Fibroblast of mammary gland (primary cell): Measurements from ENCODE around the gene ADCY9.
"Not testable (repeated sequence)": the region's sequence is repeated elsewhere in the genome, so short reads cannot be mapped to it uniquely, and the experiment has no call there.

Experiments used
- DNase-seq: peaks from one replicate; pipeline ENCODE4 v3.0.0-alpha.2; 2010; ENCODE audit warnings: low read depth
- H3K4me3 ChIP-seq: 2 replicates; pipeline ENCODE4 v1.5.1; 2011; ENCODE audit warnings: low read depth, mild to moderate bottlenecking, low read length, moderate library complexity; ENCODE audit not compliant: control insufficient read depth
- TF ChIP-seq, protein P1 (sequence below): conservative IDR thresholded peaks from 2 replicates; pipeline ENCODE4 v1.5.1; 2011; ENCODE audit warnings: low read depth, low read length, inconsistent platforms; ENCODE audit not compliant: control insufficient read depth, insufficient read depth

Gene ADCY9

DNA sequence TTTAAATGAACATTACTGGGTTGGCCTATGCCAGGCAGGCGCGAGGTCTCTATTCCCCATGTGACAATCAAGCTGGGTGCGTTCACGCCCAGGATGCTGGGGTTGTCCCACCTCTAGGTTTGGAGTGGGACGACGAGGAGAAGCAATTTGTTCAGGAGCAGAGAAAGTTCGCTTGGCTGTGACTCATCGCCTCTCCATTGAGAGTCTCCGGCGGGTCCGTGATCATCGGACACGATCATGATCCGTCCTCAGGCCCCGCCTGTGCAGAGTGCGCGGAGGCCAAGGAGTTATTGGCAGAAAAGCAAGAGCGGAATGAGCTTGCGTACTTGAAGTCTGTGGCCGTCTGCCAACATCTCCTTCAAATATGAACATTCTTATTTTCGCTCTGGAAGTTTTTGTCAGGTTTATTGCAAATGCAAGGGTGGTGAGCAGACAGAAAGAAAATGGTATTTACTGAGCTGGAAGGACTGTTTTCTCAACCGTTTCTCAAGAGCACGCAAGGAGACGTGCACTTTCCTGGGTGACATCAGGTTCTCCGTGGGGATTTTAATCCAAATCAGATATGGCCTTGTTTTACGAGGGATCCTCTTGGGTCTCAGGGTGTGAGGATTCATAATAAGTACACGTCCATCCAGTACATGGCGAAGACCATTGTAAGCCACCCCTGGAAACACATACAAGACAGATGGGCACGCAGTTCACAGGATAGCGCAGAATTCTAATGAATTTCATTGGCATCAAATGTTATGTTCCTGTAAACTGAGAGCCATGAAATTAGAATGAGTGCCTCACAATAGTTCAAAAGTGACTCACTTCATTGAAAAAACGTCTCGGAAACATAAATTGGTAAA, 165.7 kb downstream of the ADCY9 start:
- TF ChIP-seq, protein P1, sequence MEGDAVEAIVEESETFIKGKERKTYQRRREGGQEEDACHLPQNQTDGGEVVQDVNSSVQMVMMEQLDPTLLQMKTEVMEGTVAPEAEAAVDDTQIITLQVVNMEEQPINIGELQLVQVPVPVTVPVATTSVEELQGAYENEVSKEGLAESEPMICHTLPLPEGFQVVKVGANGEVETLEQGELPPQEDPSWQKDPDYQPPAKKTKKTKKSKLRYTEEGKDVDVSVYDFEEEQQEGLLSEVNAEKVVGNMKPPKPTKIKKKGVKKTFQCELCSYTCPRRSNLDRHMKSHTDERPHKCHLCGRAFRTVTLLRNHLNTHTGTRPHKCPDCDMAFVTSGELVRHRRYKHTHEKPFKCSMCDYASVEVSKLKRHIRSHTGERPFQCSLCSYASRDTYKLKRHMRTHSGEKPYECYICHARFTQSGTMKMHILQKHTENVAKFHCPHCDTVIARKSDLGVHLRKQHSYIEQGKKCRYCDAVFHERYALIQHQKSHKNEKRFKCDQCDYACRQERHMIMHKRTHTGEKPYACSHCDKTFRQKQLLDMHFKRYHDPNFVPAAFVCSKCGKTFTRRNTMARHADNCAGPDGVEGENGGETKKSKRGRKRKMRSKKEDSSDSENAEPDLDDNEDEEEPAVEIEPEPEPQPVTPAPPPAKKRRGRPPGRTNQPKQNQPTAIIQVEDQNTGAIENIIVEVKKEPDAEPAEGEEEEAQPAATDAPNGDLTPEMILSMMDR: no peak
- DNase-seq: peak; percentile 98
- peak overlapping the region; percentile 33 for H3K4me3 ChIP-seq

DNA sequence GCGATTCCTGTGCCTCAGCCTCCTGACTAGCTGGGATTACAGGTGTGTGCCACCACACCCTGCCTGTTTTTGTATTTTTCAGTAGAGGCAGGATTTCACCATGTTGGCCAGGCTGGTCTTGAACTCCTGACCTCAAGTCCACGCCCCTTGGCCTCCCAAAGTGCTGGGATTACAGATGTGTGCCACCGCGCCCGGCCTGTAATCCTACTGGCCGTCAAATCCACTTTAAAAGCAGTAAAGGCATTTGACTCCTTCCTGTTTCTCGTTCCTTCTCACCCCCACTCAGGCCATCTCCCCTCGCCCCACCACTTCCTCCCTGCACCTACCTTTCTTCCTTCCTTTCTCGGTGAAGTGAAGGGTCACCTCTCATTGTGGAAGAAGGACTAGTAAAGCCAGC, 166.3 kb downstream of the ADCY9 start:
- peak overlapping the region; percentile 33 for H3K4me3 ChIP-seq
- DNase-seq: no peak
- TF ChIP-seq, protein P1: no peak

DNA sequence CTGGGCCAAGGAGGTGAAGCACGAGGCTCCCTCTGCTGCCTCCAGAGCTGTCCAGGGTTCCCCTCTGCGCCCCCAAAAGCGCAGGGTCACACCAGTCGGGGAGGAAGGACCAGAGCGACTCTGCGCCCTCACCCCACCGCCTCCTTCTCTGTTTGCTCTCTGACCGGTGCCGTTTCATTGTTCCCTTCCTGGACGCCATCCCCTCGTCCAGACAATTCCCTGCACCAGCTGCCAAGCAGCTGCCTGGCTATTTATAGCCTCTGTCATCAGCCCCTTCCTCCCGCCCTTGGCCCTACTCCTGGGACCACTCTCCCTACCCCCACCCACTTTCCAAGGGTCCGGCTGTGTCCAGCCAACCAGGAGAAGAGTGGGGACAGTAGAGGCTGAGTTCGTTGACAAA, 167.0 kb downstream of the ADCY9 start:
- TF ChIP-seq, protein P1: no peak
- H3K4me3 ChIP-seq: no peak overlapping the region
- no peak for DNase-seq

DNA sequence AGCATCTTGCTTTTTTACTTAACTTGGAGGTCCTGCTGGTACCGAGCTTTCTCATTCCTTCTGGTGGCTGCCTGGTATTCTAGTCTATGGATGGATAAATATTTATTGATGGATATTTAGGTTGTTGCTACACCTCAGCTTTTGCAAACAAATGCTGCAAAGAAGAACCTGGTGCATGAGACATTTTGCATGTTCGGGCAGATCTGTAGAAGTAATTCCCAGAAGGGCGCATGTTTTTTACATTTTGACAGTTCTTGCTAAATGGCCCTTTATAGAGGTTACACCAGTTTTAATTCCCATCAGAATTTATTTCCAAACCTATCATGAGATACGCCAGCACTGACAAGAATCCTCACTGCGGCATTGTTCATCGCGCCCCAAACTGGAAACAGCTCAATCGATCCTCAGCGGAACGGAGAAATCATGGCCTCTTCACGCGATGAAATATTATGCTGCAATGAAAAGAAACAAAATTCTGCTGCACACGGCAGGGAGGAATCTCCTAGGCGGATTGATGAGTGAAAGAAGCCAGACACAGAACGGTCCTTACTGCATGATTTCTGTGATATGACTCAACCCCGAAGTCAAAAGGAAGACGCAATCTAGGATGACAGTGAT, 167.8 kb downstream of the ADCY9 start:
- TF ChIP-seq, protein P1: no peak
- no peak overlapping the region for H3K4me3 ChIP-seq
- no peak for DNase-seq

DNA sequence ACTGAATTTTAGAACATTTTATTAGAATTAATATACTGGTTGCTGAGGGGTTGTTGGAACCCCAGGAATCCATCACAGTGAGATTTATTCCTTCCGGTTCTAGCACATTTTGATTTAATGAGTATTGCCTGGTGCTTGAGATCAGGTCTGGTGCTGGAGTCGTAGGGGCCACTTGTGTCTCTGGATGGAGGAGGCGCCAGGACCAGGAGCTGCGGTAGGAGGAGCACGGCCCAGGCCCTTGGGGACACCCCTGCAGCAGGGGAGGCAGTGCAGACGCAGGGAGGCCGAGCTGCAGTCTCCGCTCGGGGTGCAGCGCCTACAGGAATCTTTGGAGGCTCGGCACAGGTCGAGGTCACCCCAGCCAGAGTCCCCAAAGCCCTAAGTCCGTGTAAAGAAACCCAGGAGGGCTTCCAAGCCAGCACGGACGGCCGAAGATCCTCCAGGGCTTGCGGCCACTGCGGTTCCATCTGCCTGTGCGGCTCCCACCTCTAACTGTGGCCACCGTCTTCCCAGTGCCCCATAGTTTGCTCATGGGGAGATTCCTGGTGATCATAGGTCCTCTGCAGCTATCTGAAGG, 169.6 kb downstream of the ADCY9 start:
- DNase-seq: no peak
- no peak overlapping the region for H3K4me3 ChIP-seq
- TF ChIP-seq, protein P1: no peak

DNA sequence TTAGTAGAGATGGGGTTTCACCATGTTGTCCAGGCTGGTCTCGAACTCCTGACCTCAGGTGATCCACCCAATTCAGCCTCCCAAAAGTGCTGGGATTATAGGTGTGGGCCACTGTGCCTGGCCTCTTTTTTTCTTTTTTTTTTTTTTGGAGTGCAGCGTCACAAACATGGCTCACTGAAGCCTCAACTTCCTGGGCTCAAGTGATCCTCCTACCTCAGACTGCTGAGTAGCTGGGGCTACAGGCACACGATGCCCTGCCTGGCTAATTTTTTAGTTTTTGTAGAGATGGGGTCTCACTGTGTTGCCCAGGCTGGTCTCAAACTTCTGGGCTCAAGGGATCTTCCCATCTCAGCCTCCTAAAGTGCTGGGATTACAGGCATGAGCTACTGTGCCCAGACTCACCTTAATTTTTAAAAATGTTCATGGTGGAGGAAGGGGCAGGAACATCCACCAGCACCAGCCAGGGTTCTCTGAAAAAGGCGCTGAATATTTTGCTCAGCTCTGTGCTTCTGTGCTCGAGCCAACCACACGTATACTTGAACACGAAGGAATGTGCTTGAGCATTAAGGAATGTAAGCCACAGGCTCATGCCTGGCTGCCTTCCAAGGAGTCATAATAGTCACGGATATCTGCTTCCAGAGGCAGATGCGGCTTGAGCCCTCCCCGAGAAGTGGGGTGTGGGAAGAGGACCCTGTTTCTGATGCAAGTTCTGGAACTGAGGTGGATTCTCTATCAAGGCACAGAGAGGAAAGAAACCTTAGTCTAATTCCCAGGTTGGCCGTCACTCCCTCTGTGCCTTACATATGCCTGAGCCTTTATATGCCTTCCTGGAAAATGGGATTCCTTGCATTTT, 170.3 kb downstream of the ADCY9 start:
- no peak overlapping the region for H3K4me3 ChIP-seq
- peak; percentile 96 for DNase-seq
- TF ChIP-seq, protein P1: no peak

DNA sequence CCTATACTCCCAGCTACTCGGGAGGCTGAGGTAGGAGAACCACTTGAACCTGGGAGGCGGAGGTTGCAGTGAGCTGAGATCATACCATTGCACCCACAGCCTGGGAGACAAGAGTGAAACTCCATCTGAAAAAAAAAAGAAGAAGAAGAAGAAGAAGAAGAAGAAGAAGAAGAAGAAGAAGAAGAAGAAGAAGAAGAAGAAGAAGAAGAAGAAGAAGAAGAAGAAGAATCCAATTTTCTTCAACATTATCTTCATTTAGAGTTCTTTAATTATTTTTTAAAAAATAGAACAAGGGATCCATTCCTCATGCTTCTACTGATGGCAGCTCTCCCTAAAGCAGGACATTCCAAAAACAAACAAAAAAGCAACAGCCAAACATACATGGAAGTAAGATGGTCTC, 171.8 kb downstream of the ADCY9 start:
- not testable (repeated sequence) for DNase-seq, H3K4me3 ChIP-seq

DNA sequence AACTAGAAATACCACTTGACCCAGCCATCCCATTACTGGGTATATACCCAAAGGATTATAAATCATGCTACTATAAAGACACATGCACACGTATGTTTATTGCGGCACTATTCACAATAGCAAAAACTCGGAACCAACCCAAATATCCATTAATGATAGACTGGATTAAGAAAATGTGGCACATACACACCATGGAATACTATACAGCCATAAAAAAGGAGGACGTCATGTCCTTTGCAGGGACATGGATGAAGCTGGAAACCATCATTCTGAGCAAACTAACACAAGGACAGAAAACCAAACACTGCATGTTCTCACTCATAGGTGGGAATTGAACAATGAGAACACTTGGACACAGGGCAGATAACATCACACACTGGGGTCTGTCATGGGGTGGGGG, 174.1 kb downstream of the ADCY9 start:
- H3K4me3 ChIP-seq, DNase-seq: not testable (repeated sequence)
